HG03103 (cell line): ENCODE measurements around the gene CELA2A.
"Not testable (repeated sequence)": the region's sequence is repeated elsewhere in the genome, so short reads cannot be mapped to it uniquely, and the experiment has no call there.

Experiments used
- ATAC-seq: cut with Tn5 transposase; IDR thresholded peaks from one replicate; pipeline ENCODE4 v1.9.1; 2021; ENCODE audit warnings: low read depth; ENCODE audit not compliant: unreplicated experiment

Gene CELA2A

DNA sequence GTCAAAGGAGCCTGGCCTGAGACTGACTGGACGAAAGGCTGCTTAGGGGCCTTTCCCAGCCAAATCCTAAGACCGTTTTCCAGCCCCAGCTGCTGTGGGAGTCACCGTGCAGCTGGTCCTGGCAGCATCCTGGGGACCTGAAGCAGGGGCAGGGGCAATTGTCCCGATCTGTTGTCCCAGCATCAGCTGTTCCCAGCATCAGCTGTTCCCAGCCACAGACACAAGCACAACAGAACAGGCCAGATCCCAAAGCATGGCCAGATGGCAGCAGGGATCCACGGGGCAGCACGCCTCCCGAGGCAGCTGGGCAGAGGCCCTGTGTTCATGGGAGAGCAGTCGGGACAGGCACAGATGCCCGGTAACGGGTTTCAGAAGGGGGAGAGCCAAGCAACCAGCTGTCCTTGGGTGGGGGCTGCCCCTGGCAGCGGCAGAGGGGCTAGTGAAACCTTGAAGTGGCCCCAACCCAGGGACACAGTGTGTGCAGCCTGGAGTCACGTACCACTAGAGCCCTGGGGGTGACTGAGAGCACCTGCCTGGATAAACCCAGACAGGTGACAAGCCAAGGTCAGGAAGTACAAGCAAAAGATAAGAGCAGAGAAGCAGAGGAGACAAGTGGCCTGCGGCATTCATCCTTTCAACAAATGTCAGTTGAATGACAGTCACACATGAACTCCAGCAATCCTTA, 32.7 kb downstream of the CELA2A start:
- no peak for ATAC-seq

- not testable (repeated sequence) for ATAC-seq
Observed at GRCh38 chr1:15491010-15491409, 34.5 kb downstream of the CELA2A start.

DNA sequence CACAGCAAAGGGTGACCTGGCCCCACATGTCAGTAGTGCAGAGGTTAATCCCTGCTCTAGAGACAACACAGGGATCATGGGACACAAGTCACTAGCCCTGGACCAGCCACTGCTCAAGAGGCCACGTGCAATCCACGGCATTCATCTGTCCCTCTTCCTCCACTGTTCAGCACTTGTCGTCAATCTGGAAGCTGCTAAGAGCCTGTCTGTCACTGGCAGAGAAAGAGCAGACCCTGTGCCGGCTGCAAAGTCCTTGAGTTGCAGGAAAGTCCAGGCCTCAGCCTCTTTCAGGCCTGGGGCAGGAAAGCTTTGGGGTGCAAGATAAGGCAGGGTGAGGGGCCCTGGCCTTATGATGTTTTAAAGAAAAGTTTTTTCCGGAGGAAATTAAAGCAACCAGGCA, 36.1 kb downstream of the CELA2A start:
- no peak for ATAC-seq

GRCh38 chr1:15493869-15494390, 37.4 kb downstream of the CELA2A start:
- no peak for ATAC-seq

- no peak for ATAC-seq
Observed at GRCh38 chr1:15500184-15501178, 43.9 kb downstream of the CELA2A start.

DNA sequence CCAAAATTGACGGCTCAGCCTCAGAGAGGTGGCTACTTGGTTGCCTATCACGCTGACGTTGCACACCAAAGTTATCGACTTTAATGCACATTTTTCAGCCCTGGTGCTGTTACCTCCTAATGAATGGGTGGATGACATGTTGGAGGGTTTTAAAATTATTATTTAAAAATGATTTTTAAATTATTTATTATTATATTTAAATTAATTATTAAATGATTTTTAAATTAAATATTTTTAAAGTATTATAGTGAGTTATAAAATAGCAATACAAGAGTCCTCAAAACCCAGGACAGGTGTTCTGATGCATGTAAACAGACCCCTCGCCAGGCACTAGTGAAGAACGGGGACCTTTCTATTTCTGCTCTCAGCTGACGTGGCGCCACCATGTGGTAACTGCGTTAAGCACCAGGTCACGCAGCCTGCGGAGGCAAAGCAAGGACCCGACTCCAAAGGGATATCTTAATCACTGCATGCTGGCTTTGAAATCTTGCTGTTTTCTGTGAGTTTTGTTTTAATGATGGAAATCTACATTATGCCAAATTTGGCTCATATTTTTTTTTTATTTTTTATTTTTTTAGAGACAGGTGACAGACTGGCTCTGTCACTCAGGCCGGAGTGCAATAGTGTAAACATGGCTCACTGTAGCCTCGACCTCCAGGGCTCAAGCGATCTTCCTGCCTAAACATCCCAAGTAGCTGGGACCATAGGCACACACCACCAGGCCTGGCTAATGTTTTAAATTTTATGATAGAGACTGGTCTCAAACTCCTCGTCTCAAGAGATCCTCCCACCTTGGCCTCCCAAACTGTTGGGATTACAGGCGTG, 44.9 kb downstream of the CELA2A start:
- ATAC-seq: no peak

DNA sequence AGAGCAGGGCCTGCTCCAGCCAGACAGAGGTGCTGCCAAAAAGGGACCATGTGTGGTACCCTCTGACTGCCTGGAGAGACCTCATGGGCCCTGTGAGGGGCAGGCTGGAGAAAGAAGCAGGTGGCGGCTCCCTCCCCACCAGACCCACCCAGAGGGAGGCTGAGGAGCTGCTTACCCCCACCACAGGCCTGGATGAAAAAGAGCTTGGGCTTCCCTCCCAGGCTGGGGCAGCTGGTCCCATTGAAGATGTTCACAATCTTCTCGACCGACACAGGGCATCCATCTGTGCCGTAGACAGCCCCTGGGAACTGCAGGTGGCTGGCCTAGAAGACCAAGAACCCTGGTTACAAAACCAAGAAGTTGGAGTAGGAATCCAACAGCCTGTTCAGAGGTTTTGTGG, 47.9 kb downstream of the CELA2A start:
- no peak for ATAC-seq

- ATAC-seq: no peak
Observed at GRCh38 chr1:15506831-15507230, 50.3 kb downstream of the CELA2A start.

DNA sequence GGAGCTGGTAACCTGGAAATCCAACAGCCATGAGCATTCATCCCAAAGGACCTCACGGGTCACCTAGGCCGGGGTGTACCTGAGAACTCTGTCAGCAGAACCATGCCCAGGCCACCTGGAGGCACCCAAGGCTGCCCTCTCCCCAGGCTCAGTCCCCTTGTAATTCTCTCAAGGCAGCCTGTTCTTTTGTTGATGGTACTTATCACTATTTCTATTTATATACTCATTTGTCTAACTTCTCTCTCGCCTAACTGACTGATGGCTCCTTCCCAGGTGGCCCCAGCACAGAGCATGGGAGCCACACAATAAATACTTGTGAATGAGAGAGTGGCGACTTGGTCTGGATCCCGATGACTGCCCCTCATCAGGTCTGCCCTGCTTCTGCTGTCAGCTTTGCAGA, 50.7 kb downstream of the CELA2A start:
- no peak for ATAC-seq

DNA sequence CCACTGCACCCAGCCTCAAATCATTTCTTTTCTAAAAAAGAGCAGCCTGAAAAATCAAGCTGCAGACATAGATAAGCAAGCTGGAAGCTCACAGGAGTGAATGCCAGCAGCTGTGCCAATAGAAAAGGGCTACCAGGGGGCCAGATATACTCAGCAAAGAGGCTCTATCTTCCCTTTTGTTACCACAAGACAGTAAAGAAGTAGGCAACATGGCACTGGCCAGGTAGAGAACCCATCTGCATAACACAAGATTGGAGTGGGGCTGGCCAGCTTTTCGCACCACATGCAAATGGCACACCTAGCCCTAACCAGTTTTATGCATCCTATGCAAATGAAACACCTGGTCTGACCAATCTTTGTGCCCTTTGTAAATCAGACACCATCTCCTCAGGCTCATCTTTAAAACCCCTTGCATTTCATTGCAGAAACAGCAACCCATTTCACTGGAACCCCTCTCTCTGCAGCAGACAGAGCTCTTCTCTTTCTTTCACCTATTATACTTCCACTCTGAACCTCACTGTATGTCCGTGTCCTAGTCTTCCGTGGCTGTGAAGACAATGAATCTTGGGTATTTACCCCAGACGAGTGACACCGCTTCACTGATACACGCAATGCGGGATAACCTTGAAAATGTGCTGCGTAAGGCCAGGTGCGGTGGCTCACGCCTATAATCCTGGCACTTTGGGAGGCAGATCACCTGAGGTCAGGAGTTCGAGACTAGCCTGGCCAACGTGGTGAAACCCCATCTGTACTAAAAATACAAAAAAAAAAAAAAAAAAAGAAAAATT, 52.4 kb downstream of the CELA2A start:
- ATAC-seq: no peak

DNA sequence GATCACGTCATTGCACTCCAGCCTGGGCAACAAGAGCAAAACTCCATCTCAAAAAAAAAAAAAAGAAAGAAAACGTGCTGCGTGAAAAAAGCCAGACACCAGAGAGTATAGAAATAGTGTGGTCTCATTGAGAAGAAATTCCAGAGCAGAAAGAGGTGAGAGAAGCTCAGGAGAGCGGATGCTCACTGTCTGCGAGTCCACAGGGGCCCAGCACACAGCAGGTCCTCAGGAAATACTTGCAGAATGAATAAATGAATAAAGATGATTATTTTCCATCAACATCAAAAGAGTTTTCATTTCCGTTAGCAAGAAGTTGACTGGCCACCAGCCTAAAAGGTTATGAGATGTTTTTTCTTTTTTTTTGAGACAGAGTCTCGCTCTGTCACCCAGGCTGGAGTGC, 53.1 kb downstream of the CELA2A start:
- ATAC-seq: no peak

- ATAC-seq: no peak
Observed at GRCh38 chr1:15510611-15511405, 54.3 kb downstream of the CELA2A start.

DNA sequence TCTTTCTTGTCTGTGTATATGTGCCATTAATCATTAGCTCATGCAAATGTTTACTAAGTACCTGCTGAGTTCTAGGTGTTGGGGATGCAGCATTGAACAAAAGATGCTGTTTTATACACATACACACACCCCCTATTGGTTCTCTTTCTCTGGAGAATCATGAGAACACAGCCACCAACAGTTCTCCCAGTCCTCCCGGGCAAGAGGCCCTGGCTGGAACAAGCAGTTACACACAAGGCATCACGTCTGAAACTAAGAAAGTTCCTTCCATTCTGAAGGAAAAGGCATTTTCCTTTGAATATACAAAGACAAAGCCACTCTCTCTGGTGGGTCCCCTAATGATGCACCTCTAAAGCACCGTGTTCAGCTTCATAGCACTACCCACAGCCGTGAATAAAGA, 56.7 kb downstream of the CELA2A start:
- ATAC-seq: no peak

DNA sequence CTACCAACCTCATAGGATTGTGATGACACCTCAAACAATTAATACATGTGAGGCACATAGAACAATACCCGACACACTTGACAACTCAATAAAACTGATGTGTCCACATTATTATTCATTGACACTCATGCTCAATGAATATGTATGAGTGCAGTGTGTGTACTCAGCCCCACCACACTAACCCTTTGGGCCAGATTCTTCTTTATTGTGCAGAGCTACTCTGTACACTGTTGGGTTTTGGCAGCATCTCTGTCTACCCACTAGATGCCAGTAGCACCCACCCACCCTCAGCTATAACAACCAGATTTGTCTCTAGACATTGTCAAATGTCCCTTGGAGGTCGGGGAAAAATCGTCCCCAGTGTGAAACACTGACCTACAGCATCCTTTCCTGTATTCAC, 57.4 kb downstream of the CELA2A start:
- no peak for ATAC-seq

- not testable (repeated sequence) for ATAC-seq
Observed at GRCh38 chr1:15514557-15514956, 58.0 kb downstream of the CELA2A start.

GRCh38 chr1:15515022-15515663, 58.6 kb downstream of the CELA2A start:
- no peak for ATAC-seq

DNA sequence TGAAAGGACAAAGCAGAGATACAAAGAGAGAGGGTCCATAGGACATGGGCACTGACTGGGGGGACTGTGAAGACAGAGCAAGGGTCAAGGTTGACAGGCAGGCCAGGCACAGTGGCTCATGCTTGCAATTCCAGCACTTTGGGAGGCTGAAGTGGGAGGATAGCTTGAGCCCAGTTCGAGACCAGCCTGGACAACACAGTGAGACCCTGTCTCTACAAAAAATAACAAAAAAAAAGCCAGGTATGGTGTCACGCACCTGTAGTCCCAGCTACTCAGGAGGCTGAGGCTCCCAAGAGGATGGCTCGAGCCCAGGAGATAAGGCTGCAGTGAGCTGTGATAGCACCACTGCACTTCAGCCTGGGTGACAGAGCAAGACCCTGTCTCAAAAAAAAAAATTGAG, 63.1 kb downstream of the CELA2A start:
- no peak for ATAC-seq

DNA sequence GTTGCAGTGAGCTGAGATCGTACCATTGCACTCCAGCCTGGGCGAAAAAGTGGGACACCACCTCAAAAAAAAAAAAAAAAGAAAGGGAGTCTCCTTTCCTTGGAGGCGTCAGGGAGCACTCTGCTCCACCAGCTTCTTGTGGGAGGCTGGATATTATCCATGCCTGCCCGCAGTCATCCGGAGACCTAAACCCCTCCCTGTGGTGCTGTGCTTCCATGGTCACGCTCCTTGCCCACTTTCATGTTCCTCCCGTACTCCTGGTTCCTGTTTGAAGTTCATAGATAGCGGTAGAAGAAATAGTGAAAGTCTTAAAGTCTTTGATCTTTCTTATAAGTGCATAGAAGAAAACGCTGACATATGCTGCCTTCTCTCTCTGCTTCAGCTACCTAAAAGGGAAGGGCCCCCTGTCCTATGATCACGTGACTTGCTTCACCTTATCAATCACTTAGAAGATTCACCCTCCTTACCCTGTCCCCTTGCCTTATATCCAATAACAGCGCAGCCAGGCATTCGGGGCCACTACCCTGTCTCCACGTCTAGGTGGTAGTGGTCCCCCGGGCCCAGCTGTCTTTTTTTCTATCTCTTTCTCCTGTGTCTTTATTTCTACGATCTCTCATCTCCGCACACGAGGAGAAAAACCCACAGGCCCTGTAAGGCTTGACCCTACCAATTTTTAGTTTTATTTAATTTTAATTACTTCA, 64.8 kb downstream of the CELA2A start:
- ATAC-seq: not testable (repeated sequence)
